Endothelial cell (in vitro differentiated cells): ENCODE measurements around the gene OXER1. TPM values are rescaled to one million over a fixed set of nuclear protein-coding genes. Genes with fewer than 3 reads are reported as not detected.

Source experiments
- DNase-seq: peaks from one replicate; pipeline ENCODE4 v3.0.0; 2021; ENCODE audit warnings: low spot score
- H3K27ac Mint-ChIP-seq: one replicate; pipeline ENCODE4 v1.8.0; 2021; ENCODE audit warnings: mixed read lengths, inconsistent platforms; ENCODE audit not compliant: unreplicated experiment
- H3K27me3 Mint-ChIP-seq: one replicate; pipeline ENCODE4 v1.8.0; 2021; ENCODE audit warnings: mild to moderate bottlenecking, moderate library complexity, mixed read lengths, inconsistent platforms; ENCODE audit not compliant: unreplicated experiment
- H3K36me3 Mint-ChIP-seq: one replicate; pipeline ENCODE4 v1.8.0; 2021; ENCODE audit warnings: mild to moderate bottlenecking, low read depth, mixed read lengths, inconsistent platforms; ENCODE audit not compliant: unreplicated experiment
- H3K4me1 Mint-ChIP-seq: one replicate; pipeline ENCODE4 v1.8.0; 2021; ENCODE audit warnings: mild to moderate bottlenecking, mixed read lengths, inconsistent platforms; ENCODE audit not compliant: unreplicated experiment
- H3K4me3 Mint-ChIP-seq: one replicate; pipeline ENCODE4 v1.8.0; 2021; ENCODE audit warnings: mild to moderate bottlenecking, mixed read lengths, inconsistent platforms; ENCODE audit not compliant: unreplicated experiment
- H3K9me3 Mint-ChIP-seq: one replicate; pipeline ENCODE4 v1.8.0; 2021; ENCODE audit warnings: mixed read lengths, inconsistent platforms; ENCODE audit not compliant: unreplicated experiment
- CTCF ChIP-seq: fragments of 200-600 bp; sonication (generic); IDR thresholded peaks from one replicate; pipeline ENCODE4 v1.5.0; 2021; ENCODE audit warnings: antibody characterized with exemption; ENCODE audit not compliant: unreplicated experiment
- total RNA-seq: library from RNA; stranded (reverse); fragmentation: NEBNext Ultra II Directional; extraction: Animal tissue kit (Norgen Biotek cat#: 25700); gene quantifications from one replicate; pipeline ENCODE4 v1.2.1, GENCODE V29; 2021; ENCODE audit not compliant: unreplicated experiment

The OXER1 gene
- total RNA-seq, 1 donor from 2014 or later: 1.5 TPM

GRCh38 chr2:42794271-42795046 is 30.5 kb upstream of the OXER1 start:
- TF ChIP-seq CTCF: no peak
- H3K4me3 Mint-ChIP-seq: peak overlapping the region; percentile 10
- peak; percentile 50 for DNase-seq
- H3K27me3 Mint-ChIP-seq: peaks cover 29% of the 10 kb centered on the region
- H3K9me3 Mint-ChIP-seq: peaks cover 5% of the 10 kb centered on the region
- peaks cover 41% of the 10 kb centered on the region for H3K4me1 Mint-ChIP-seq
- peaks cover 14% of the 10 kb centered on the region for H3K36me3 Mint-ChIP-seq
- no peak overlapping the region for H3K27ac Mint-ChIP-seq

- H3K4me3 Mint-ChIP-seq: peak overlapping the region; percentile 73
- peaks cover 16% of the 10 kb centered on the region for H3K36me3 Mint-ChIP-seq
- peak overlapping the region; percentile 72 for H3K27ac Mint-ChIP-seq
- peaks cover 5% of the 10 kb centered on the region for H3K9me3 Mint-ChIP-seq
- no peak for DNase-seq
- no peak for TF ChIP-seq CTCF
- H3K27me3 Mint-ChIP-seq: peaks cover 32% of the 10 kb centered on the region
- H3K4me1 Mint-ChIP-seq: peaks cover 41% of the 10 kb centered on the region
Observed at GRCh38 chr2:42793334-42794270, 29.7 kb upstream of the OXER1 start.

- peak; percentile 50 for DNase-seq
- Mint-ChIP-seq H3K4me1 (peaks cover 41% of the 10 kb centered on the region), H3K36me3 (peaks cover 19% of the 10 kb centered on the region)
Observed at GRCh38 chr2:42792583-42793333, 28.8 kb upstream of the OXER1 start, which contains the start of gene HAAO. TSS of gene HAAO (minus strand) at chr2:42792583. CDS start at chr2:42792536, 47 bp downstream.

GRCh38 chr2:42792087-42792582 is 28.2 kb upstream of the OXER1 start:
- H3K4me3 Mint-ChIP-seq: peak overlapping the region; percentile 89
- peaks cover 36% of the 10 kb centered on the region for H3K27me3 Mint-ChIP-seq
- DNase-seq: no peak
- peaks cover 19% of the 10 kb centered on the region for H3K36me3 Mint-ChIP-seq
- peak overlapping the region; percentile 55 for H3K27ac Mint-ChIP-seq
- TF ChIP-seq CTCF: no peak
- peaks cover 5% of the 10 kb centered on the region for H3K9me3 Mint-ChIP-seq
- H3K4me1 Mint-ChIP-seq: peaks cover 41% of the 10 kb centered on the region

More at GRCh38 chr2:42792583-42793333, 28.8 kb upstream of the OXER1 start, which contains the start of gene HAAO:
- peaks cover 5% of the 10 kb centered on the region for H3K9me3 Mint-ChIP-seq
- TF ChIP-seq CTCF: no peak
- peaks cover 36% of the 10 kb centered on the region for H3K27me3 Mint-ChIP-seq
- peak within 1 kb of the TSS; percentile 72 for H3K27ac Mint-ChIP-seq
- peak within 1 kb of the TSS; percentile 89 for H3K4me3 Mint-ChIP-seq
